Mucosa of descending colon (tissue), 3 donors: ENCODE measurements around the gene GPATCH1. TPM values are rescaled to one million over a fixed set of nuclear protein-coding genes. Genes with fewer than 3 reads are reported as not detected.

ENCODE experiments used
- ATAC-seq: fragments of 200-7000 bp; cut with Tn5 transposase; one replicate; pipeline ENCODE4 v1.9.1; 2020; ENCODE audit warnings: mild to moderate bottlenecking, moderate library complexity
- DNase-seq, 3 donors: peaks; one replicate each; pipeline ENCODE4 v3.0.0-alpha.2; 2020
- H3K36me3 ChIP-seq: fragments of 200-600 bp; one replicate; pipeline ENCODE4 v1.8.0; 2021; ENCODE audit warnings: low read depth, mild to moderate bottlenecking
- H3K4me1 ChIP-seq: fragments of 200-600 bp; one replicate; pipeline ENCODE4 v1.8.0; 2021; ENCODE audit warnings: low read depth, mild to moderate bottlenecking
- H3K4me3 ChIP-seq: fragments of 200-600 bp; one replicate; pipeline ENCODE4 v1.8.0; 2021; ENCODE audit warnings: mild to moderate bottlenecking
- H3K9me3 ChIP-seq: fragments of 200-600 bp; one replicate; pipeline ENCODE4 v1.8.0; 2021; ENCODE audit warnings: mild to moderate bottlenecking
- CTCF ChIP-seq: fragments of 200-600 bp; IDR thresholded peaks from one replicate; pipeline ENCODE4 v1.8.0; 2022; ENCODE audit warnings: antibody characterized with exemption, mild to moderate bottlenecking
- intact Hi-C, 2 donors: fragments of 100-400 bp; cut with DNase I in 1 of 2; cut with micrococcal nuclease in 1 of 2; formaldehyde crosslinking; loops; one replicate each; pipeline versions ENCODE4 v1.11.0 to v1.11.1; 2022; cut with DNase I, micrococcal nuclease
- total RNA-seq, 3 donors: library from RNA; stranded (reverse); fragmentation: NEBNext Ultra II Directional in 2 of 3; extraction: Animal tissue kit (Norgen Biotek cat#: 25700) in 2 of 3; gene quantifications; one replicate each; pipeline versions ENCODE4 v1.2.1 to v1.2.4, GENCODE V29; 2021 to 2023
- donor health status: DM: no; HTN: no; CAD: no; lungs with moderate emphysema.
- donor health status: DM: no; HTN: no; CAD: no.
- donor health status: DM: no; HTN: yes; CAD: no.

Gene GPATCH1
- total RNA-seq, 3 donors from 2014 or later: 11.9 to 12.4 (median 11.9) TPM

- no peaks in the 10 kb centered on the region for H3K4me1 ChIP-seq
- no peak within 1 kb of the TSS for H3K4me3 ChIP-seq
- DNase-seq (no peak), ATAC-seq (no peak)
- intact Hi-C loops: no loop called here
- no peak for TF ChIP-seq CTCF
- H3K36me3 ChIP-seq: no peaks in the 10 kb centered on the region
- no peaks in the 10 kb centered on the region for H3K9me3 ChIP-seq
These were observed 51.0 kb downstream of the GPATCH1 start, which contains the start of gene WDR88 for GRCh38 chr19:33132021-33132420. WDR88 (plus strand) TSS chr19:33132114; CDS start chr19:33132170, 56 bp downstream.

- H3K9me3 ChIP-seq: no peaks in the 10 kb centered on the region
- H3K36me3 ChIP-seq: no peaks in the 10 kb centered on the region
- H3K4me3 ChIP-seq: no peak overlapping the region
- no peaks in the 10 kb centered on the region for H3K4me1 ChIP-seq
- intact Hi-C loops: no loop called here
- DNase-seq: no peak
- TF ChIP-seq CTCF: no peak
- ATAC-seq: peak; percentile 33
These were observed 51.4 kb downstream of the GPATCH1 start for GRCh38 chr19:33132425-33132824.

GRCh38 chr19:33133438-33134031 is 52.6 kb downstream of the GPATCH1 start:
- H3K36me3 ChIP-seq: no peaks in the 10 kb centered on the region
- intact Hi-C loops: no loop called here
- TF ChIP-seq CTCF: no peak
- H3K9me3 ChIP-seq: no peaks in the 10 kb centered on the region
- H3K4me3 ChIP-seq: no peak overlapping the region
- ATAC-seq (no peak), DNase-seq (no peak)
- no peaks in the 10 kb centered on the region for H3K4me1 ChIP-seq

GRCh38 chr19:33134571-33135041 is 53.6 kb downstream of the GPATCH1 start:
- Histone ChIP-seq H3K4me1 (no peaks in the 10 kb centered on the region), H3K9me3 (no peaks in the 10 kb centered on the region), H3K4me3 (no peak overlapping the region), H3K36me3 (no peaks in the 10 kb centered on the region)
- ATAC-seq: peak; percentile 30
- intact Hi-C loops: no loop called here
- no peak for TF ChIP-seq CTCF
- DNase-seq: peak in 1 of 3 donors; percentile 15

- no peak for TF ChIP-seq CTCF
- no peak overlapping the region for H3K4me3 ChIP-seq
- ATAC-seq: no peak
- H3K9me3 ChIP-seq: no peaks in the 10 kb centered on the region
- no peak for DNase-seq
- peaks cover 2% of the 10 kb centered on the region for H3K4me1 ChIP-seq
- no peaks in the 10 kb centered on the region for H3K36me3 ChIP-seq
- intact Hi-C loops: no loop called here
These were observed 58.2 kb downstream of the GPATCH1 start for GRCh38 chr19:33139165-33139564.
